NCI-H2107 treated with DMSO at 0.1 percent for 48 hours (cell line): ENCODE results near the gene ACER1.

Source experiments
- DNase-seq: peaks from one replicate; lab custom pipeline; 2025; ENCODE audit not compliant: unreplicated experiment; lab: John Stamatoyannopoulos, UW

ACER1 gene

GRCh38 chr19:6269101-6269886 lies 64.1 kb downstream of the ACER1 start:
- no peak for DNase-seq

- DNase-seq: no peak
Observed at GRCh38 chr19:6268382-6268771, 65.0 kb downstream of the ACER1 start.

- no peak for DNase-seq
Observed at GRCh38 chr19:6267552-6268381, 65.6 kb downstream of the ACER1 start.

- DNase-seq: no peak
Observed at GRCh38 chr19:6264803-6265202, 68.6 kb downstream of the ACER1 start.

GRCh38 chr19:6263735-6264444 lies 69.5 kb downstream of the ACER1 start:
- no peak for DNase-seq

- no peak for DNase-seq
Observed at GRCh38 chr19:6263306-6263705, 70.1 kb downstream of the ACER1 start.

DNA sequence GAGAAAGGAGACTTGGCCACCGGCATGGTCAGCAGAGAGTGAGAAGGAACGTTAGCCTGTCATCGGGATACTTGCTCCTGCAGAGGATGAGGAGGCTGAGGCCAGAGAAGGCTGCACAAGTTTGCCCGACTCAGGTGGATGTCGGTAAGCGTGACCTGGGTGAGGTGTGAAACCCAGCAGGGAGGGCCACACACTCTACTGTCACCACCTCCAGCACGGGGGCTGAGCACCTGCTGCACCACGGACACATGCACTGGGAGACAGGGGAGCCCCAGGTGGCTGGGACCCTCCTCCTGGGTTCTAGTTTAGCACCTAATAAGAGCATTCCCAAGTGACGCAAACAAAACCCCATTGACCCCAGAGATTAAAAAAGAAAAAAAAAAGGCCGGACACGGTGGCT lies 70.9 kb downstream of the ACER1 start:
- DNase-seq: no peak

GRCh38 chr19:6261883-6262282 lies 71.5 kb downstream of the ACER1 start:
- no peak for DNase-seq

DNA sequence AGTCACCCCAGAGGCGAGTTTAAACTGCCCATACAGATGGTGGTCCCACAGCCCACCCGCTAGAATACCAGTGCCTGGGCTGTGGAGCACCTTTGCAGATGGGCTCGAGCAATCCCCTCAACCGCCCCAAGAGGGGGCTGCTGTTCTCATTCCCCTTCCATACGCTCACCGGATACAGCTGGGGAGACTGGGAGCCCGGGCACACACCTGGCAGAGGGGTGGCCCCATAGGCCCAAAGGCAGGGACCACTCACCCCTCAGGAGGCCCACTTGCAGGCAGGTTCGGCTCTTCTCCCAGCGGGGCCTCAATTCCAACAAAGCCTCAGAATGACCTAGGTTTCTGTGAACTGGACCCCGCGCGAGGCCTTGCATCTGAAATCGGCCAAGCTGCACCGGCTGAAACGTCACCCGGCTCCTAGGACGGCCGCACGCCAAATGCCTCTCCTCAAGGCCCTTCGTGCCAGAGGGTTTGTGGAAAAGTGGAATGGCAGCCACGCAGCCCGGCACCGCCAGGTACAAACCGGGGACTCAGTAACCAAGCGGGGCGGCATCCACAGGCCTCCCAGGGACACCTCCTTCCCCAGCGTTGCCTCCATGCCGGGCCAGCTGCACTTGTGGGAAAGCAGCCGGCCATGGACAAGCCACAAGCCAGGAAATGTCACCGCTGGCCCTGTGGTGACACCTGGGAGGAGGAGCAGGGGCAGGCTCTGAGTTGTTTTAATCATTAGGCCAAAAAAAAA lies 72.3 kb downstream of the ACER1 start:
- DNase-seq: no peak

- no peak for DNase-seq
Observed at GRCh38 chr19:6260376-6260775, 73.0 kb downstream of the ACER1 start.

- no peak for DNase-seq
Observed at GRCh38 chr19:6259312-6259861, 74.0 kb downstream of the ACER1 start.

DNA sequence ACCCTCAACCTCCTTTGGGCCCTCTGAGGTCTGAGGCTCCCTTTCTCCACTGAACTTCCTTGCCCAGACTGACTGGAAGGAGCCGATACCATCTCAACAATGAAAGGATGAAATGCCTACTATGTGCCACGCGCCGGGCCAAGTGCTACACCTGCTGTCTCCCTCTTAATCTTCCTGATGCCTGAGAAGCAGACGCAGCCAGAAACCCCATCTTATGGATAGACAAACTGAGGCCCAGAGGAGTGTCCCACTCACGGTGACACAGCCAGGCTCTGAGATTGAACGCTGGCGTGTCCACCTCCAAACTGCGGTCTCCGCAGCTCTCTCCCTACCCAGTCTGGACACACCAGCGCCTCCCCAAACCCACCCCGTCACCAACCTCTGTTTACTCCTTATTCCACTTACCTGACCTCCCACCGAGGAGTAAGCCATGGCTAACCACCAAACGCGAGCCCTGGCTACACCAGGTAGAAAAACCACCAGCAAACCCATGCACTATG lies 74.5 kb downstream of the ACER1 start:
- DNase-seq: no peak
